ENCODE results near the gene TSPAN10.

DNA sequence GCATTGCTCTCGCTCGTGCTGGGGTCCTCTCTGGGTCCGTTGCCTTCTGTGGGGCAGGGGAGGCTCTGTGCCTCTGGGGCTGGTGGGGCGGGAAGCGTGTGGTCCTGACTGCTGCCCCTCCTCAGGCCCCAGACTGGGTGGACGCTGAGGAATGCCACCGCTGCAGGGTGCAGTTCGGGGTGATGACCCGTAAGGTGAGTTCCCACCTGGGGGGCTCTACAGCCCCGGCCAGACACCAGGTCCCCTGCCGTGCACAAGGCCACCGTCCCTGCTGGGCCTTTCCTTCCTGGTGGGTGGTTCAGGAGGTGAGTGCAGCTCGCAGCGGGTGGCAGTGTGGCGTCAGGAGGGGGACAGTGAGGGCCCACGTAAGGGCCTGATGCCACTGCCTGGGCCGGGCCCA, 53.6 kb downstream of the TSPAN10 start:
- TF ChIP-seq, protein P1, sequence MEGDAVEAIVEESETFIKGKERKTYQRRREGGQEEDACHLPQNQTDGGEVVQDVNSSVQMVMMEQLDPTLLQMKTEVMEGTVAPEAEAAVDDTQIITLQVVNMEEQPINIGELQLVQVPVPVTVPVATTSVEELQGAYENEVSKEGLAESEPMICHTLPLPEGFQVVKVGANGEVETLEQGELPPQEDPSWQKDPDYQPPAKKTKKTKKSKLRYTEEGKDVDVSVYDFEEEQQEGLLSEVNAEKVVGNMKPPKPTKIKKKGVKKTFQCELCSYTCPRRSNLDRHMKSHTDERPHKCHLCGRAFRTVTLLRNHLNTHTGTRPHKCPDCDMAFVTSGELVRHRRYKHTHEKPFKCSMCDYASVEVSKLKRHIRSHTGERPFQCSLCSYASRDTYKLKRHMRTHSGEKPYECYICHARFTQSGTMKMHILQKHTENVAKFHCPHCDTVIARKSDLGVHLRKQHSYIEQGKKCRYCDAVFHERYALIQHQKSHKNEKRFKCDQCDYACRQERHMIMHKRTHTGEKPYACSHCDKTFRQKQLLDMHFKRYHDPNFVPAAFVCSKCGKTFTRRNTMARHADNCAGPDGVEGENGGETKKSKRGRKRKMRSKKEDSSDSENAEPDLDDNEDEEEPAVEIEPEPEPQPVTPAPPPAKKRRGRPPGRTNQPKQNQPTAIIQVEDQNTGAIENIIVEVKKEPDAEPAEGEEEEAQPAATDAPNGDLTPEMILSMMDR (conservative IDR thresholded peaks at IDR 0.05; ENCODE audit: low read depth, low read length) = no peak
- no peak for TF ChIP-seq EZH2 (IDR thresholded peaks at IDR 0.05; ENCODE audit: low read length, unreplicated experiment)

Data from PC-3 (cell line).